Measurements from ENCODE around the gene MGLL.

MGLL gene

GRCh38 chr3:127744875-127745274, 77.4 kb downstream of the MGLL start:
- FAIRE-seq, result no peak
- no peak for DNase-seq (ENCODE audit: insufficient read length, low spot score)

DNA sequence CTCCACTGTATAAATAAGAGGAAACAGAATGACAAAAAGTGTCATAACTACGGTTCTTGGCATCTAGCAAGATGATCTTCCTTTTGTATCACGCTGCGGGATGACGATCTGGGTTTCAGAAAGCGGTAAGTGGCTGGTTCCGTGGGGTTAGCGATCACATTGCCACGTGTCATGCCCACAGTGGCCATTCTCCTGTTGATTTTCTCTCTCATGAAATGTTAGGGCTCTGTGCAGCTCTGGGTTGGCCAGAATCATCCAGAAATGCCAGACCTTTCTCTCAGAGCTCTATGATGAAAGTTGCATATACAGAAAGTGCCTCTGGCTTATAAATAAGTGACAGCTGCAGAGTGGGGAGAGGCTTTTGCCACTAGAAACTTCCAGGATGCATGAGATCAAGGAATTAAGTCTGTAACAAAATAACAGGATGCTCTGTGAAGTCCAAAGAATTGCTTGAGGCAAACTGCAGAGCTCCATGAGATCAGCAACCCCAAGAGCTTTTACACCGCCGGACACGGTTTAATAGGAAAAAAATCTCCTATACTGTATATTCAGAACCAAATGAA, 78.0 kb downstream of the MGLL start:
- no peak for FAIRE-seq

GRCh38 chr3:127743351-127744252, 78.7 kb downstream of the MGLL start:
- FAIRE-seq (no peak), DNase-seq (ENCODE audit: insufficient read length, low spot score) (no peak)

More for the DNA sequence above, 78.0 kb downstream of the MGLL start:
- no peak for DNase-seq (ENCODE audit: insufficient read length, low spot score)

DNA sequence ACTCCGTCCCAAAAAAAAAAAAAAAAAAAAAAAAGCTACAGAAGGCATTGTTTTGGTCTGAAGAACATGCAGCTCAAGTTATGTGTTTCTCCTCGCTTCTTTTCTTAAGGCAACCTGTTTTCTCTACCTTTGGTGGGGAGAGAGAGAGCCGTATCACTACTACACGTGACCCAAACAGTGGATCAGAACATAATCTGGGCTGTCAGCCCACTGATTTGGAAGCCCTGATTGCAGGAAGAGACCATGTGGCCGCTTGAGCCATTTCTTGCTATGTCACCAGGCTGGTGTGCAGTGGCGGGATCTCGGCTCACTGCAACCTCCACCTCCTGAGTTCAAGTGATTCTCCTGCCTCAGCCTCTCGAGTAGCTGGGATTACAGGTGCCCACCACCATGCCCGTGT, 79.7 kb downstream of the MGLL start:
- FAIRE-seq (no peak), DNase-seq (ENCODE audit: insufficient read length, low spot score) (no peak)

- no peak for FAIRE-seq
- DNase-seq (ENCODE audit: insufficient read length, low spot score), result no peak
Observed at GRCh38 chr3:127741690-127742089, 80.6 kb downstream of the MGLL start.

DNA sequence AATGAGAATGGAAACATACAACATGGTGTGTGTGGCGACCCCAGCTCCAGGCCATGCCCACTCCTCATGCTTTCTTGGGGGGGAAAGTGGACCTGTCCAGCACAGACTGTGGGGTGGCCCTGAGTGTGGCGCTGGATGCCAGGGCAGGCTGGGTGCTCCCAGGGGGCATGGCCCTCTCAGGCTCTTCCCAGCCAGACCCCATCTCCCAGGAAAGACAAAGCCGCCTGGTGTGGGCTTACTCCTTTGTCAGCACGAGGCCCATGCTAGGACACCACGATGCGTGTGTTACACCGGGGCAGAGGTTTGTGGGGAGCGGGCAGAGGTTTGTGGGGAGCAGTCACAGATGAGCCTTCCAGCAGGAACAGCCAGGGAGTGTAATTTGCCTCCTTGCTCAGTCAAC, 81.1 kb downstream of the MGLL start:
- FAIRE-seq, result no peak

GRCh38 chr3:127740136-127740915, 82.0 kb downstream of the MGLL start:
- DNase-seq (ENCODE audit: insufficient read length, low spot score), result no peak
- no peak for FAIRE-seq

More for the DNA sequence above, 81.1 kb downstream of the MGLL start:
- DNase-seq (ENCODE audit: insufficient read length, low spot score), result no peak

DNA sequence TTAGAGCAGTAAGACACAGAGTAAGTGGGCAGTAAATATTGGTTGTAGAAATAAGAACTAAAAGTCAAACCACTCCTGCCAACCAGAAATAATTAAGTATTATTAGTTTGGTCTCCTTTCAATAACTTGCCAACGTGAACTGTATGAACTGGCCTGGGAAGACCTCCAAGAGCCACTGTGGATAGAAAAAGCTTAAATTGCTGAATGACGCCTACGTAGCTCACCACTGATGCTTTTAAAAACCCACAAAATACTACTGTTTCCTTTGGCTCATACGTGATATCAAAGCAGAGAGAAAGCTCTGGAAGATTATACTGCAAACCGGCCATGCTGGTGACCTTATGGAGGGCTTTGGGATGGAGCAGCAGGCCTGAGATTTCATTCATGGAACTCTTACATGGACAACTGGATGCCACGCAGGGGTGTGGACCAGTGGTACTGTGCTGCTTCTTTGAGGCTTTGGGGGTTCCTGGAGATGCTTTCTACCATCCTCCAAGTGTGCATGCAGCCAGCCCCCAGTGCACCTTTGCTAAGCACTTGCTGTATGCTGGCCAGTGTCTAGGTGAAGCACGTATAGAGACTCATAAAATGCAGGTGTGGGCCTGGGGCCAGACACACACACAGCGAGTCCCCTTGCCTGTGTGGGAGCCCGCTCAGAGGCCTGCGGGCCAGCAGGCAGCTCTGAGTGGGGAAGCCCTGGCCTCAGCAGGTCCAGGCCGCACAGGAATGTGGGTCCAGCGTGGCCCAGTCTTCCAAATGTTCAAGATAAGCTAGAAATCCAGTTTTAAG, 82.8 kb downstream of the MGLL start:
- FAIRE-seq (no peak), DNase-seq (ENCODE audit: insufficient read length, low spot score) (no peak)

GRCh38 chr3:127738192-127738840, 84.0 kb downstream of the MGLL start:
- no peak for FAIRE-seq
- no peak for DNase-seq (ENCODE audit: insufficient read length, low spot score)

GRCh38 chr3:127736801-127737539, 85.3 kb downstream of the MGLL start:
- DNase-seq (ENCODE audit: insufficient read length, low spot score), result no peak
- peak; percentile 49 for FAIRE-seq

- peak; percentile 99 for FAIRE-seq
Observed at GRCh38 chr3:127735767-127736693, 86.3 kb downstream of the MGLL start.

GRCh38 chr3:127734754-127735473, 87.4 kb downstream of the MGLL start:
- DNase-seq (ENCODE audit: insufficient read length, low spot score) (no peak), FAIRE-seq (peak; percentile 91)

More at GRCh38 chr3:127735767-127736693, 86.3 kb downstream of the MGLL start:
- no peak for DNase-seq (ENCODE audit: insufficient read length, low spot score)

GRCh38 chr3:127734181-127734720, 88.1 kb downstream of the MGLL start:
- FAIRE-seq (no peak), DNase-seq (ENCODE audit: insufficient read length, low spot score) (no peak)

DNA sequence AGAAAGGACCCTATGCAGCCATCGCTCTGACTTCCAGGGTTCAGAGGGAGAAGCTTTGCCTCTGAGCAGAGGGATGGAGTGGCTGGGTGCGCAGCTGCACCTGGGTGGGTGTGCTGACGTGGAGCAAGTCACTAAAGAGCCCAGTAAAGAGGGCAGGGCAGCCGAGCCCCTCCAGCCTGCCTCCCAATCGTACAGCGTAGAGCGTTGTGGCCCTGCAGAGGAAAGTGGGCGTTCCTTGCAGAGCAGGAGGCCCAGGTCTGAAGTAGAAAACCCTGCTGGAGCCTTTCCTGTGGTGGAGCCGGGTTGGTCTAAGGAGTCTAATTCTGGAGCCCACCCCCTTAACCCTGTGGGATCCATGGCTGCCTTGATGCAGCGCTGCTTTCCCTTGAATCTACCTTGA, 88.5 kb downstream of the MGLL start:
- DNase-seq (ENCODE audit: insufficient read length, low spot score), result no peak
- no peak for FAIRE-seq

DNA sequence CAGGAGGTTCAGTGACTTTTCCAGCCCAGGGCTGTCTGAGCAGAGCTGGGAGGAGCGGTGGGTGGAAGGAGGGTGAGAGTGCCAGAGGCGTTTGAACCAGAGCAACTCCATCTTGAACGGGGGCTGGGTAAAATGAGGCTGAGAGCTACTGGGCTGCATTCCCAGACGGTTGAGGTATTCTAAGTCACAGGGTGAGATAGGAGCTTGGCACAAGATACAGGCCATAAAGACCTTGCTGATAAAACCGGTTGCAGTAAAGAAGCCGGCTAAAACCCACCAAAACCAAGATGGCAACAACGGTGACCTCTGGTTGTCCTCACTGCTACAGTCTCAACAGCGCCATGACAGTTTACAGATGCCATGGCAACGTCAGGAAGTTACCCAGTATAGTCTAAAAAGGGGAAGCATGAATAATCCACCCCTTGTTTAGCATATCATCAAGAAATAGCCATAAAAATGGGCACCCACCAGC, 89.4 kb downstream of the MGLL start:
- FAIRE-seq (no peak), DNase-seq (ENCODE audit: insufficient read length, low spot score) (no peak)

- DNase-seq (ENCODE audit: insufficient read length, low spot score), result no peak
- FAIRE-seq, result no peak
Observed at GRCh38 chr3:127732303-127732702, 90.0 kb downstream of the MGLL start.

GRCh38 chr3:127731546-127732289, 90.6 kb downstream of the MGLL start:
- no peak for DNase-seq (ENCODE audit: insufficient read length, low spot score)
- peak; percentile 21 for FAIRE-seq
